HG03097 (cell line): ENCODE results near the gene PRSS58.

Experiments used
- ATAC-seq: cut with Tn5 transposase; IDR thresholded peaks from one replicate; pipeline ENCODE4 v1.9.1; 2021; ENCODE audit not compliant: unreplicated experiment, low FRiP score

PRSS58 gene

DNA sequence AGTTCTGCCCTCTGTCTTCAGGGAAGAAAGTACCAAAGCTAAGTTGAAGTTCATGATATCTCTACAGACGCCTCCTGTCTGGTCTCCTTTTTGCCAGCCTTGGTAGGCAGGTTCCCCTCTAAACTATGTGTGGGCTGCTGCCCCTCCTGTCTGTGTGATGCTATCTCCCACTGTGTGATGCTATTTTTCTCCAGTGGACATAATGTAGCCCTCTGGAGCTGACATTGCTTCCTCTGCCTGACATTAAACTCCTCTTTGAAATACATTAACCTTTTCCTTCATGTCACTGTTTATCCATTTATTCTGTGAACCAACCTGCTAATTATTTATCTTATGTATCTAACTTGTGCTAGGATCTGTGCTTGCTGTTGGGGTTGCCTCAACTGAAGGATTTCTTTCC, at the start of gene PRSS58:
TSS of gene PRSS58 (minus strand) at position 101 of the 400 bp plus-strand sequence. CDS start 351 bp downstream, outside the sequence.
- ATAC-seq, result no peak

GRCh38 chr7:142307246-142307900, 49.5 kb upstream of the PRSS58 start:
- ATAC-seq, result no peak

DNA sequence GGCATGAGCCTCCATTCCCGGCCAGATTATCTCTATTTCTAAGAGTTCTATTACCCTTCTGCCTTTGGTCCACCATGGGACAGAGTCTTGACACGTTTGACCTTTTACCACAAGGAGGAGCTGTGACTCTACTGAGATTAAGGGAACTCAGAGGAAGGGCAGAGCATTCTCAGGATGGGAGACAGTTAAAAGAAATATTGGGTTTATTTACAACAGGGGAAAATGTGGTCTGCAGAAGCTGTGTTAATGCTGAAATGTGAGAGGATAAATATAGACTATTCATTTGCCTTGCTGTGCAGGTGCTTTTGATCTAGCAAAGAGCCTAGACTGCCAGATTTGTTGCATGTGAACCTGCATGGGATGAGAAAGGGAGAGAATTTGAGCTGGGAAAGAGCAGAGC, 45.8 kb upstream of the PRSS58 start:
- ATAC-seq, result no peak

DNA sequence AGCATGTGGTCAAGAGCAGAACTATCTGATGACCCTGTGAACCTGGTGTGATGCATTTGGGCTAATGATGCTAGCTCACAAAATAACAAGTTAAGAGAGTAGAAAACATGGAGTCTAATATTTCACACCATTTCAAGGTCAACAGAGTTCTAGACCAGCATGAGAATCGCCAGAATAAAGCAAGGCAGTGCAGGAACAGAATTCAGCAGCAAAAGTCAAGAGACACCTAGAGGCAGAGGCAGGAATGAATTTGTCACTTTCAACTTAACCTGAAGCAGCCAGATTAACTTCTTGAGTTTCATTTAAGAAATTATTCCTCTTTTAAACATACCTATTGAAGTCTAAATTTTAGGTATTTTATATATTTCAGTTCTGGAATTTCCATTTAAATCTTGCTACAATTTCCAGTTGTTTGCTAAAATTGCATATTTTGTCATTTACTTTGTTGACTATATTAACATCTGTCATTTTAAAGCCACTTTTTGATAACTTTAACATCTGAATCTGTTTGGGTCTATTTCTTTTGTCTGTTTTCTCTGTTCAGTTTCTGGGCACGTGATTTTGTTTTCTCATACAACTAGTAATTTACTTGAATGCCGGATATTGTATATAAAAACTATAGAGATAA, 44.2 kb upstream of the PRSS58 start:
- no peak for ATAC-seq

DNA sequence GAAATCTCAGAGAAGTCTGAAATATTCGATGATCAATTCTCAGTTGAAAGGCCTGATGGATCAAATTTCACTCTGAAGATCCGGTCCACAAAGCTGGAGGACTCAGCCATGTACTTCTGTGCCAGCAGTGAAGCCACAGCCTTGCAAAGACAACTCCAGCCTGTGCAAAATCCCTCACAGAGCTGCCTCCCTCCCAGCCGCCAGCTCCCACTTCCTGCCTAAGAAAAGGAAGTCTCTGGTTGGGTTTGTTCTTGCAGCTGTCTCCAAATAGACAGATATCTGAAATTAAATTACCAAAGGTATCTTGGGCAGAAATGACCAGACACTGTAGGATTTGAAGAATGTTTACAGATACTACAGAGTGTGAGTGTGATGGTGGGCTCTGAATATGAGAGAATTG, 43.4 kb upstream of the PRSS58 start:
- no peak for ATAC-seq

DNA sequence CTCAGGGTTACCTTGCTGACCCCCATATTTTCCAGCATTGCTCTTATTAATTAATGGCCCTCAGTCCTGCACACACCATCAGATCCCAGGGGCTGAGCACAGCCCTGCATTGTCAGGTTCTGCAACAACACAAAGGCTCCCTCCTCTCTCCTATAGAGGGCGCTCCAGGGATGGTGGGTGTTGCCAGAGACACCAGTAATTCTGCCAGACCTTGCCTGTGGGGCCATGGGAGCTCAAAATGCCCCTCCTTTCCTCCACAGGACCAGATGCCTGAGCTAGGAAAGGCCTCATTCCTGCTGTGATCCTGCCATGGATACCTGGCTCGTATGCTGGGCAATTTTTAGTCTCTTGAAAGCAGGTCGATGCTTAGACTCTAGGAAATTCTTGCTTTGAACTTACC, 42.8 kb upstream of the PRSS58 start:
- no peak for ATAC-seq

GRCh38 chr7:142299237-142299781, 41.5 kb upstream of the PRSS58 start:
- ATAC-seq, result no peak

DNA sequence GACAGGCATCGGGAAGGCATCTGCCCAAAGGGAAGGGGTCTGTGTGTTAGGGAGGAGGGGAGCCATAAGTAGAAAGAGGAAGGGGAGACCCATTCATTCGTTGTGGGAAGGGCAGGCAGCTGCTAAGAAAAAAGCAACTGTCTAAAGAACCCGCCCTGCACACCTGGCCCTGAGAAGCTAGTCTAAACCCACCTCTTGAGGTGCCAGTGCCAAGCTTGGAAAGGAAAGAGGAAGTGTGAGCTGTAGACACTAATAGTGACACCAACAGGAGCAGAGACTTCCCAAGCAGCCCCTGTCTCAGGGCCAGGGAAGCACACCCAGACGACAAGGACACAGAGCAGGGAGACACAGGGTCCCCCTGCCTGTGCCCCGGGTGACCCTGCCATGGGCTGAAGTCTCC, 40.8 kb upstream of the PRSS58 start:
- no peak for ATAC-seq

DNA sequence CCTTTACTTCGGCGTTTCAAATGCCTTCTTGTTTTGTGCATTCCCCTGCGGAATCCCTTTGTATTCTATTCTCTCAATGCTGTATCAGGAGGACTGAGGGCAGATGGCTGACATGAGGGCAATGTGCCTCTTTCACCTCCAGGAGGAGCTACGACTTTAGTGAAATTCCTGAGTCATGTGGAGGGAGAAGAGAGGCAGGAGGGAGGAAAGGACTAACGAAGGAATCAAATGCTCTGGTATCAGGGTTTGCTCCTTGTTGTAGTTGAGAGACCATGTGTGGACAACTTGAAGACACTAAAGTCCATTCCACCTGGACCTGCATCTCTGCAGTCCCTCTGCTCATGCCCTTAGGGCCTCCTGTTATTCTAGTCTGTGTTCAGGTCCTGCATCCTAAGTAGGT, 40.2 kb upstream of the PRSS58 start:
- ATAC-seq, result no peak

- no peak for ATAC-seq
These were observed 22.4 kb upstream of the PRSS58 start for GRCh38 chr7:142280263-142280662.

- no peak for ATAC-seq
These were observed 21.7 kb upstream of the PRSS58 start for GRCh38 chr7:142279601-142280000.

GRCh38 chr7:142275028-142275427, 17.2 kb upstream of the PRSS58 start:
- ATAC-seq, result no peak

GRCh38 chr7:142272841-142273240, 15.0 kb upstream of the PRSS58 start:
- ATAC-seq, result no peak

DNA sequence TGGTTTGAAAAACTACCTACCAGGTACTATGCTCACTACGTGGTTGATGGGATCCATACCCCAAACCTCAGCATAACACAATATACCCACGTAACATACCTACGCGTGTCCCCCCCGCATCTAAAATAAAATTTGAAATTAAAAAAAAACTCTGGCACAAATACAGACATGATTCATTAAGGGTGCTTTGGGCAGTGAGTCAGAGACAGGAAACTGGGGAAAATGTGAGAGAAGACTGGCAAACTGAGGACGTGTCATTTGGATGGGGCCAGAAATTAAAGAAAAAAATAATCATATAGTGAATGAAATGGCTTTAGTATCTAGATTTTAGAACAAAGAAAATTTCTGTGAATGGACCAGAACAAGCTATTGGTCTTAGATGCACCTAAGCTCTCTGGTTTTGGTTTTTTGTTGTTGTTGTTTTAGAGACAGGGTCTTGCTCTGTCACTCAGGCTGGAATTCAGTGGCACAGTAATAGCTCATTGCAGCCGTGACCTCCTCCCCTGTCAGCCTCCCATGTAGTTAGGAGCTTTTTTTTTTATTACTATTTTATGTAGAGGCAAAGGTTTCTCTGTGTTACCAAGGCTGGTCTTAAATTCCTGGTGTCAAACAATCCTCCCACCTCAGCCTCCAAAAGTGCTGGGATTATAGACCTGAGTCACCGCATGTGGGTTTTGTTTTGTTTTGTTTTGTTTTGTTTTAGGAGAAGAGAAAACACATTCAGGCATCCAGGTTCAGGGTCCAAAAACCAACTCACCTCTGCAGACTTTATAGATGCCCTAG, 5.9 kb upstream of the PRSS58 start:
- no peak for ATAC-seq

DNA sequence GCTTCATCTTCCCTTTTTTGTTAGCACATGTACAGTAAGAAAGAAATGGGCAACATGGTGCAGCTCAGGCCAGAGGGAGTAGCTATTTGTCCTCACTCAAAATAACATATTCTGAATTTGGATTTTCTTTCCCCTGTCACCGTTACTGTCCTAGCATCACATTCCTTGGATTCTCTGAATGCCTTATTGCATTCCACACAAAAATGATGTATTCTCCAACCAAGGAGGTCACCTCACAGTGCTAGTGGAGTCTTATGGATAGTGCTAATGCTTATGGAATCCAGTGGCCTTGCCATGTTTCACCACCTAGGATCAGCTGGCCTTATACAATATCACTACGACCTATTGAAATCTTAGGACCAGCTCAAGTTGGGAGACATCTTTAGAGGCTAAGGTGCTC, 7.2 kb downstream of the PRSS58 start:
- ATAC-seq, result no peak

DNA sequence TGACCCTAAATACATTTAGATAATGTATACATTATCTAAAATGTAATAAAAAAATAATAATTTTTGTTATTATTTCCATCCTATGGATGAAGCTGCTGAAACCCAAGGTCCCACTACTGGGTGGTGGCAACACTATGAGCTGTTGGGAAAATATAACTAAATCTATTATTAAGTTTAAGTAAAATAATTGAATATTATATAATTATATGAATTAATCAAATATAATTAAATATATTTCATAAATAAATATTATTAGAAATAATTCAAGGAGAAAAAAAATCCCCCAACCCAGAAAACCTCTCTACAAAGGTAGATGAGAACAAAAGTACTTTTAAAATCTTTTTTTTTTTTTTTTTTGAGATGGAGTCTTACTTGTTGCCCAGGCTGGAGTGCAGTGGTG, 7.9 kb downstream of the PRSS58 start:
- no peak for ATAC-seq

DNA sequence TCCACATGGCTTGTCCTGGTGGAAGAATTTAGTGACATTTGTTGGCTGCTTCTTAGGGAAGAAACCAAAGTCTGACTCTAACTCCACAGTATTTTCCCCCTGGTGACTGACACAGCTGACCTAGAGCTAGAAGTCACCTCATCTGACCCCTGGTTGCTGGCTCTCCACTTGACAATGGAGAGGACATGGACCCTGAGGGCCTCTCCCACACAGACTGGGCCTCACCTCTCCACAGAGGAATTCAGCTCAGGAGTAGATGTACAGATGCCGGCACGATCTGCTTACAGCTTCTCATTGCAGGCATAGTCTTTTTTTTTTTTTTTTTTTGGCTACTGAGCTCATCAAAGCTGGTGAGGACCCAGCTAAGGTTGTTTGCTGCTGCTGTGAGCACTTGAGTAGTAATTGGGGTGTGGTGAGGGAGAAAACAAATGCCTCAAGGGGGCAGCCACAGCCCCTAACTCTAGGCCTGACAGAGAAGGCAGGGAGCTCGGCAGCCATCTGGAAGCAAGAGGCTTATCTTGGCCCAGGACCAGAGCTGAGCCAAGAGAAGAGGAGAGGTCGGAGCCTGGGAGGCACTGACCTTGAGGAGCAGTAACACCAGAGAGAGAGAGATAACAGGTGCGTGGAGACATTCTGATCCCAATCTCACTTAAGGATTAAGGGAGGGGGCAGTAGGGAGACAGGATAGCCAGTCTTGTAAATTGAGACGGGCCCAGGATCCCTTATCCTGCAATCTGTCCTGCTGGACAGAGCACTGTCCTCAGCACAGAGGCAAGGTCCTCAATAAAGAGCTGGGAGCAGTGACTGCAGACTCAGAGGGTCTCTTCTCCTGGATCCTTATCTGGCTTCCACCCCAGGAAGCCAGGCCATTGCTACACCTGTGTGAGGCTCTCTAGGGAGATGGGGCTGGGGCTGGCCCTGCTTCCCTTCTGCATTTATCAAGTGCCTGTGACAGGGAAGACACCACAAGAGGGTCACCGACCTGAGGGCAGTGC, 9.4 kb downstream of the PRSS58 start:
- ATAC-seq, result no peak

- ATAC-seq, result no peak
These were observed 14.0 kb downstream of the PRSS58 start for GRCh38 chr7:142243823-142244222.

GRCh38 chr7:142240546-142240945, 17.3 kb downstream of the PRSS58 start:
- no peak for ATAC-seq

DNA sequence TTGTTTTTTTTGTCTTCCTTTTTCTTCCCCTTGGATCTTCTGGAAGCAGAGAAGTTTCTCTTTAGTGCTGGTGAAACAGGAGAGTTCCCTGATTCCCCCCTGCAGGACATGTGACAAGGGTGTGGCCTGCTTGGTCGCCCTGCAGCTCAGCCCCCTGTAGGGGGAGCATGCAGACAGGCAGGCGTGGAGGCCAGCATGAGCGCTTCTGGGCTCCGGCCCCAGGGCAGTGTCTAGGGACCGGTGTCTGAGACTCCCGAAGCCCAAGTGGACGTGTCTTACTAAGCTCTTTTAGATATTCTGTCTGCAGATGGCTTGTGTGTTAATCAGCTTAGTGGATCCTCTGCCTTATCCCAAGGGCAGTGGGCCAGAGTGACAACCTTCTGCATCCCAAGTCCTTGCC, 26.1 kb downstream of the PRSS58 start:
- no peak for ATAC-seq
